GM12878 (cell line): Measurements from ENCODE around the gene GSG1L. TPM values are rescaled to one million over a fixed set of nuclear protein-coding genes. Genes with fewer than 3 reads are reported as not detected.

Experiments
- ATAC-seq: fragments of 200-7000 bp; cut with Tn5 transposase; 3 replicates; pipeline ENCODE4 v1.9.1; 2020; ENCODE audit warnings: mild to moderate bottlenecking, moderate library complexity
- BruUV-seq: library from RNA; stranded (reverse); fragments of 400-500 nt; replicated peaks from 2 replicates; lab custom pipeline; 2021; lab: Mats Ljungman, UMichigan
- CTCF ChIA-PET: fragments of 300-600 bp; sonication (Branson Sonifier 250); formaldehyde crosslinking; extraction: SDS; loops from one replicate; lab custom pipeline; 2021; ENCODE audit warnings: inconsistent platforms; lab: Yijun Ruan, JAX
- POLR2A ChIA-PET: fragments of 350-600 bp; formaldehyde crosslinking; extraction: SDS; loops from one replicate; lab custom pipeline; 2021; ENCODE audit warnings: inconsistent platforms; lab: Charles Lee
- RAD21 ChIA-PET: fragments of 300-600 bp; sonication (Branson Sonifier 250); formaldehyde crosslinking; loops from one replicate; lab custom pipeline; 2023; ENCODE audit warnings: antibody characterized with exemption; ENCODE audit not compliant: unreplicated experiment; lab: Charles Lee
- SMC1A ChIA-PET: fragments of 300-600 bp; sonication (Branson Sonifier 250); formaldehyde crosslinking; loops from one replicate; lab custom pipeline; 2023; ENCODE audit not compliant: unreplicated experiment, uncharacterized antibody; lab: Charles Lee
- DNase-seq: peaks from one replicate; pipeline ENCODE4 v3.0.0-alpha.2; 2011; ENCODE audit warnings: low read depth, low spot score
- FAIRE-seq: peaks from 3 replicates; lab custom pipeline; 2011; peaks lifted over from hg19 to GRCh38; lab: Jason Lieb, UNC
- H2AFZ ChIP-seq: 2 replicates; pipeline ENCODE4 v1.6.0; 2011; ENCODE audit warnings: low read depth, low read length, control low read depth; ENCODE audit not compliant: control insufficient read depth
- H3K27ac ChIP-seq: 2 replicates; pipeline ENCODE4 v1.5.1; 2011; ENCODE audit warnings: control low read depth; ENCODE audit not compliant: control insufficient read depth, insufficient read depth
- H3K27me3 ChIP-seq, 2 experiments: replicated peaks in 1 of 2; 2 replicates each; pipeline versions ENCODE4 v1.6.0 to v1.6.1; 2011; ENCODE audit warnings: low read length in 1 of 2; ENCODE audit not compliant: control insufficient read depth in 2 of 2, insufficient read depth in 2 of 2
- H3K36me3 ChIP-seq, 2 experiments: 2 replicates each; pipeline ENCODE4 v1.5.1; 2011; ENCODE audit warnings: low read length in 1 of 2; ENCODE audit not compliant: control insufficient read depth in 2 of 2, insufficient read depth in 2 of 2
- H3K4me1 ChIP-seq: 2 replicates; pipeline ENCODE4 v1.6.1; 2011; ENCODE audit warnings: mild to moderate bottlenecking, low read length, moderate library complexity, mixed read lengths; ENCODE audit not compliant: control insufficient read depth, insufficient read depth
- H3K4me2 ChIP-seq: 2 replicates; pipeline ENCODE4 v1.6.0; 2011; ENCODE audit warnings: control low read depth; ENCODE audit not compliant: control insufficient read depth, insufficient read depth
- H3K4me3 ChIP-seq: fragments of 200-600 bp; sonication (generic); 2 replicates; pipeline ENCODE4 v1.5.1; 2016
- H3K79me2 ChIP-seq: 2 replicates; pipeline ENCODE4 v1.6.0; 2011; ENCODE audit warnings: low read length; ENCODE audit not compliant: control insufficient read depth, insufficient read depth
- H3K9ac ChIP-seq: 2 replicates; pipeline ENCODE4 v1.8.0; 2011; ENCODE audit warnings: low read length, control low read depth, mixed read lengths; ENCODE audit not compliant: control insufficient read depth, insufficient read depth
- H3K9me3 ChIP-seq: replicated peaks from 3 replicates; pipeline ENCODE4 v1.5.1; 2011; ENCODE audit warnings: mild to moderate bottlenecking, low read length; ENCODE audit not compliant: control insufficient read depth, insufficient read depth
- H4K20me1 ChIP-seq: 2 replicates; pipeline ENCODE4 v1.6.0; 2011; ENCODE audit not compliant: control insufficient read depth, insufficient read depth
- BRCA1 ChIP-seq: IDR thresholded peaks from 2 replicates; pipeline ENCODE4 v1.6.1; 2011; ENCODE audit warnings: low read depth, low read length, improper control_type of control experiment
- E2F8 ChIP-seq: fragments of 450-650 bp; IDR thresholded peaks from 2 replicates; pipeline ENCODE4 v1.6.1; 2018; ENCODE audit warnings: mild to moderate bottlenecking, low read depth, moderate library complexity; ENCODE audit not compliant: partially characterized antibody
- E4F1 ChIP-seq: fragments of 450-650 bp; IDR thresholded peaks from 2 replicates; pipeline ENCODE4 v1.6.1; 2018; ENCODE audit warnings: borderline replicate concordance, mild to moderate bottlenecking; ENCODE audit not compliant: partially characterized antibody
- HDAC6 ChIP-seq: fragments of 200-600 bp; sonication (generic); IDR thresholded peaks from one replicate; pipeline ENCODE4 v1.8.0; 2017; ENCODE audit warnings: antibody characterized with exemption; ENCODE audit not compliant: unreplicated experiment
- HSF1 ChIP-seq: fragments of 150-350 bp; IDR thresholded peaks from 2 replicates; pipeline ENCODE4 v1.6.1; 2014; ENCODE audit warnings: mild to moderate bottlenecking, low read depth, low read length
- IKZF1 ChIP-seq: fragments of 450-650 bp; conservative IDR thresholded peaks from 2 replicates; pipeline ENCODE4 v1.6.1; 2017; ENCODE audit warnings: antibody characterized with exemption, mild to moderate bottlenecking
- IRF3 ChIP-seq: fragments of 450-650 bp; IDR thresholded peaks from 2 replicates; pipeline ENCODE4 v1.6.1; 2014; ENCODE audit warnings: mild to moderate bottlenecking
- NR2C2 ChIP-seq: IDR thresholded peaks from 2 replicates; pipeline ENCODE4 v1.6.1; 2011; ENCODE audit warnings: borderline replicate concordance, low read depth; ENCODE audit not compliant: control insufficient read depth, insufficient read length
- PAX8 ChIP-seq: fragments of 450-650 bp; IDR thresholded peaks from 2 replicates; pipeline ENCODE4 v1.6.1; 2017; ENCODE audit warnings: mild to moderate bottlenecking, moderate library complexity
- RFX5 ChIP-seq: IDR thresholded peaks from 2 replicates; pipeline ENCODE4 v1.6.1; 2011; ENCODE audit warnings: low read depth, low read length, improper control_type of control experiment
- SIX5 ChIP-seq: IDR thresholded peaks from 2 replicates; pipeline ENCODE4 v1.6.1; 2011; ENCODE audit warnings: mild to moderate bottlenecking, low read depth, low read length, moderate library complexity; ENCODE audit not compliant: severe bottlenecking
- STAT3 ChIP-seq: IDR thresholded peaks from 2 replicates; pipeline ENCODE4 v1.6.1; 2011; ENCODE audit warnings: low read depth, low read length, improper control_type of control experiment
- TAF1 ChIP-seq: IDR thresholded peaks from 2 replicates; pipeline ENCODE4 v1.6.1; 2011; ENCODE audit warnings: mild to moderate bottlenecking, low read depth, low read length, borderline replicate concordance
- TCF12 ChIP-seq: IDR thresholded peaks from 2 replicates; pipeline ENCODE4 v1.6.1; 2011; ENCODE audit warnings: low read depth, mild to moderate bottlenecking, low read length
- ZBTB33 ChIP-seq: fragments of 450-650 bp; IDR thresholded peaks from 2 replicates; pipeline ENCODE4 v1.6.1; 2017; ENCODE audit warnings: mild to moderate bottlenecking
- ZZZ3 ChIP-seq: IDR thresholded peaks from 2 replicates; pipeline ENCODE4 v1.6.1; 2011; ENCODE audit warnings: low read depth; ENCODE audit not compliant: control insufficient read depth, insufficient read length
- WGBS: methylation state at CpG from one replicate; pipeline ENCODE4 v1.1.6; 2016; ENCODE audit warnings: low lambda C conversion rate; ENCODE audit not compliant: insufficient replicate concordance, insufficient coverage; ENCODE audit errors: missing lambda C conversion rate; 5-methylcytosine and 5-hydroxymethylcytosine counted together
- in situ Hi-C: fragments of 300-500 bp; cut with MboI; formaldehyde crosslinking; loops from 9 replicates; pipeline ENCODE4 v1.14.3; 2018; ENCODE audit warnings: mixed read lengths
- intact Hi-C: fragments of 100-400 bp; cut with micrococcal nuclease; formaldehyde crosslinking; loops from one replicate; pipeline ENCODE4 v1.14.2; 2022; ENCODE audit not compliant: unreplicated experiment
- polyA plus RNA-seq, 11 experiments: library from polyadenylated mRNA; depleted of rRNA in 4 of 11; unstranded in 6 of 11; stranded (reverse) in 5 of 11; fragments of >200 nt; fragmentation: Nextera tagmentation in 4 of 11; fragmentation: Illumina TruSeq in 1 of 11; extraction: Ambion mirVana in 4 of 11; extraction: Trizol in 1 of 11; gene quantifications; 1 replicate in 1 of 11; 2 replicates in 10 of 11; pipeline versions ENCODE4 v1.2.1 to v1.2.3, GENCODE V29; 2011 to 2016; ENCODE audit warnings: inconsistent platforms in 2 of 11, missing spikeins in 2 of 11, low read depth in 1 of 11
- total RNA-seq, 4 experiments: library from RNA; depleted of rRNA in 3 of 4; stranded (reverse); fragments of >200 nt in 3 of 4; fragmentation: Illumina TruSeq in 1 of 4; extraction: Trizol in 1 of 4; gene quantifications; 2 replicates each; pipeline versions ENCODE4 v1.2.1 to v1.2.3, GENCODE V29; 2013 to 2021

Gene GSG1L
- total and polyA plus RNA-seq, 10 of the 15 experiments (the other 5 are each of a cell fraction or from before 2014, with no cell fraction given), result not detected

GRCh38 chr16:27823421-27823820 lies 240.1 kb downstream of the GSG1L start:
- WGBS, result 23% methylated on average over 8 of the region's 8 CpGs
- TF ChIP-seq BRCA1 (no peak), PAX8 (no peak), TCF12 (no peak), E2F8 (no peak), ZBTB33 (no peak), IRF3 (no peak), STAT3 (no peak), TAF1 (no peak), ZZZ3 (no peak), SIX5 (no peak), HDAC6 (no peak), IKZF1 (no peak), NR2C2 (no peak), HSF1 (no peak), RFX5 (no peak), E4F1 (no peak)

More at GRCh38 chr16:27823421-27823820, 240.1 kb downstream of the GSG1L start:
- CTCF ChIA-PET, result no interaction called here
- no peak overlapping the region for H3K9ac ChIP-seq
- H3K4me2 ChIP-seq, result no peak overlapping the region
- H3K4me1 ChIP-seq, result no peaks in the 10 kb centered on the region
- in situ Hi-C loops, result no loop called here
- H3K36me3 ChIP-seq, result no peaks in the 10 kb centered on the region
- no peaks in the 10 kb centered on the region for H3K27me3 ChIP-seq
- no peak for FAIRE-seq
- H3K4me3 ChIP-seq, result no peak overlapping the region
- no peak overlapping the region for H3K27ac ChIP-seq
- BruUV-seq, result no TSS peak
- H3K9me3 ChIP-seq, result no peaks in the 10 kb centered on the region
- RAD21 ChIA-PET, result no interaction called here
- no peak for ATAC-seq
- POLR2A ChIA-PET, result no interaction called here
- H2AFZ ChIP-seq, result no peak overlapping the region
- SMC1A ChIA-PET, result no interaction called here
- H4K20me1 ChIP-seq, result no peaks in the 10 kb centered on the region
- no peak for DNase-seq
- intact Hi-C loops, result no loop called here
- no peaks in the 10 kb centered on the region for H3K79me2 ChIP-seq
